Measurements from ENCODE around the gene SMIM28. TPM values are rescaled to one million over a fixed set of nuclear protein-coding genes. Genes with fewer than 3 reads are reported as not detected.

The SMIM28 gene
- total RNA-seq, 1 donor = not detected

DNA sequence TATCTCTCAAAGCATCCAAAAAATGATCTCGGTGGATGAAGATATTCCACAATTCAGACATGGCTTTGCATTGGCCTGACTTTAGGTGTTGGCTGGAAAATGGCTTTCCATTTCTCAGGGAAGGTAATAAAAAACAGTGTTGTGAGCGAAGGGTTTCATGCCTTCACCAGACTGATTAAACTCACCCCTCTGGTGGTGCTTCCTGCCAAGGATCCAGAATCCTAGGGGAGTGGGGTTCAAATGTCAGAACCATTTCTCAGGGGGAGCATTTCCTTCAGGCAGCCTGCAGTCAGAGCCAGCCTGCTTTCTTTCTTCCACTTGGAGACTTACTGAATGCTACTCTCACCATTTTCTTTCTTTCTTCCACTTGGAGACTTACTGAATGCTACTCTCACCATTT, 45.7 kb upstream of the SMIM28 start:
- H3K36me3 ChIP-seq (ENCODE audit: insufficient read depth, low read length) = no peaks in the 10 kb centered on the region
- no peak overlapping the region for H3K27ac ChIP-seq (ENCODE audit: low read depth, low read length)
- H3K4me3 ChIP-seq (ENCODE audit: insufficient read depth, low read length) = no peak overlapping the region
- H3K9me3 ChIP-seq (ENCODE audit: low read depth, low read length) = no peaks in the 10 kb centered on the region
- no peak overlapping the region for H3K4me2 ChIP-seq (ENCODE audit: insufficient read depth, low read length)
- H3K27me3 ChIP-seq (ENCODE audit: insufficient read depth, low read length) = no peaks in the 10 kb centered on the region
- no peaks in the 10 kb centered on the region for H3K79me2 ChIP-seq (ENCODE audit: insufficient read depth, low read length)
- TF ChIP-seq, protein P1, sequence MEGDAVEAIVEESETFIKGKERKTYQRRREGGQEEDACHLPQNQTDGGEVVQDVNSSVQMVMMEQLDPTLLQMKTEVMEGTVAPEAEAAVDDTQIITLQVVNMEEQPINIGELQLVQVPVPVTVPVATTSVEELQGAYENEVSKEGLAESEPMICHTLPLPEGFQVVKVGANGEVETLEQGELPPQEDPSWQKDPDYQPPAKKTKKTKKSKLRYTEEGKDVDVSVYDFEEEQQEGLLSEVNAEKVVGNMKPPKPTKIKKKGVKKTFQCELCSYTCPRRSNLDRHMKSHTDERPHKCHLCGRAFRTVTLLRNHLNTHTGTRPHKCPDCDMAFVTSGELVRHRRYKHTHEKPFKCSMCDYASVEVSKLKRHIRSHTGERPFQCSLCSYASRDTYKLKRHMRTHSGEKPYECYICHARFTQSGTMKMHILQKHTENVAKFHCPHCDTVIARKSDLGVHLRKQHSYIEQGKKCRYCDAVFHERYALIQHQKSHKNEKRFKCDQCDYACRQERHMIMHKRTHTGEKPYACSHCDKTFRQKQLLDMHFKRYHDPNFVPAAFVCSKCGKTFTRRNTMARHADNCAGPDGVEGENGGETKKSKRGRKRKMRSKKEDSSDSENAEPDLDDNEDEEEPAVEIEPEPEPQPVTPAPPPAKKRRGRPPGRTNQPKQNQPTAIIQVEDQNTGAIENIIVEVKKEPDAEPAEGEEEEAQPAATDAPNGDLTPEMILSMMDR (IDR thresholded peaks at IDR 0.05; ENCODE audit: extremely low read depth, low read depth, low read length) = no peak
- H2AFZ ChIP-seq (ENCODE audit: low read length) = no peak overlapping the region
- H3K4me1 ChIP-seq (ENCODE audit: insufficient read depth, low read length) = no peaks in the 10 kb centered on the region
- no peaks in the 10 kb centered on the region for H4K20me1 ChIP-seq (ENCODE audit: insufficient read depth, low read length)
- DNase-seq (ENCODE audit: insufficient read length, low spot score, missing footprints) = no peak

GRCh38 chr6:138334000-138334399, 43.7 kb upstream of the SMIM28 start:
- H3K4me3 ChIP-seq (ENCODE audit: insufficient read depth, low read length) = no peak overlapping the region
- no peak overlapping the region for H2AFZ ChIP-seq (ENCODE audit: low read length)
- no peak overlapping the region for H3K27ac ChIP-seq (ENCODE audit: low read depth, low read length)
- TF ChIP-seq, protein P1 (IDR thresholded peaks at IDR 0.05; ENCODE audit: extremely low read depth, low read depth, low read length) = no peak
- H3K27me3 ChIP-seq (ENCODE audit: insufficient read depth, low read length) = no peaks in the 10 kb centered on the region
- no peak for DNase-seq (ENCODE audit: insufficient read length, low spot score, missing footprints)
- H4K20me1 ChIP-seq (ENCODE audit: insufficient read depth, low read length) = no peaks in the 10 kb centered on the region
- no peak overlapping the region for H3K4me2 ChIP-seq (ENCODE audit: insufficient read depth, low read length)
- H3K79me2 ChIP-seq (ENCODE audit: insufficient read depth, low read length) = no peaks in the 10 kb centered on the region
- no peaks in the 10 kb centered on the region for H3K36me3 ChIP-seq (ENCODE audit: insufficient read depth, low read length)
- H3K9me3 ChIP-seq (ENCODE audit: low read depth, low read length) = no peaks in the 10 kb centered on the region
- no peaks in the 10 kb centered on the region for H3K4me1 ChIP-seq (ENCODE audit: insufficient read depth, low read length)

- Histone ChIP-seq H3K27me3 (ENCODE audit: insufficient read depth, low read length) (peaks cover 2% of the 10 kb centered on the region), H3K79me2 (ENCODE audit: insufficient read depth, low read length) (no peaks in the 10 kb centered on the region), H3K4me2 (ENCODE audit: insufficient read depth, low read length) (no peak overlapping the region), H2AFZ (ENCODE audit: low read length) (no peak overlapping the region), H4K20me1 (ENCODE audit: insufficient read depth, low read length) (no peaks in the 10 kb centered on the region), H3K36me3 (ENCODE audit: insufficient read depth, low read length) (no peaks in the 10 kb centered on the region), H3K4me3 (ENCODE audit: insufficient read depth, low read length) (no peak overlapping the region), H3K27ac (ENCODE audit: low read depth, low read length) (no peak overlapping the region), H3K9me3 (ENCODE audit: low read depth, low read length) (no peaks in the 10 kb centered on the region), H3K4me1 (ENCODE audit: insufficient read depth, low read length) (no peaks in the 10 kb centered on the region)
- TF ChIP-seq, protein P1 (IDR thresholded peaks at IDR 0.05; ENCODE audit: extremely low read depth, low read depth, low read length) = no peak
- no peak for DNase-seq (ENCODE audit: insufficient read length, low spot score, missing footprints)
Observed at GRCh38 chr6:138334963-138335362, 42.7 kb upstream of the SMIM28 start.

DNA sequence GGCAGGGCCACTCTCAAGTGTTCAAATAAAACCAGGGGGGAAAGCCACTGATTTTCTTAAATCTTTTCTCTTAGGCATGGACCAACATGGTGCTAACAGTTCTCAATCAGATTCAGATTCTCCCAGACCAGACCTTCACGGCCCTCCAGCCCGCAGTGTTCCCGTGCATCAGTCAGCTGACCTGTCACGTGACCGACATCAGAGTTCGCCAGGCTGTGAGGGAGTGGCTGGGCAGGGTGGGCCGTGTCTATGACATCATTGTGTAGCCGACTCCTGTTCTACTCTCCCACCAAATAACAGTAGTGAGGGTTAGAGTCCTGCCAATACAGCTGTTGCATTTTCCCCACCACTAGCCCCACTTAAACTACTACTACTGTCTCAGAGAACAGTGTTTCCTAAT, 41.5 kb upstream of the SMIM28 start:
- H3K79me2 ChIP-seq (ENCODE audit: insufficient read depth, low read length) = no peaks in the 10 kb centered on the region
- no peaks in the 10 kb centered on the region for H3K9me3 ChIP-seq (ENCODE audit: low read depth, low read length)
- no peak for DNase-seq (ENCODE audit: insufficient read length, low spot score, missing footprints)
- no peak overlapping the region for H2AFZ ChIP-seq (ENCODE audit: low read length)
- H3K36me3 ChIP-seq (ENCODE audit: insufficient read depth, low read length) = no peaks in the 10 kb centered on the region
- no peaks in the 10 kb centered on the region for H3K4me1 ChIP-seq (ENCODE audit: insufficient read depth, low read length)
- peaks cover 2% of the 10 kb centered on the region for H3K27me3 ChIP-seq (ENCODE audit: insufficient read depth, low read length)
- no peak overlapping the region for H3K4me3 ChIP-seq (ENCODE audit: insufficient read depth, low read length)
- H3K4me2 ChIP-seq (ENCODE audit: insufficient read depth, low read length) = no peak overlapping the region
- no peak overlapping the region for H3K27ac ChIP-seq (ENCODE audit: low read depth, low read length)
- TF ChIP-seq, protein P1 (IDR thresholded peaks at IDR 0.05; ENCODE audit: extremely low read depth, low read depth, low read length) = no peak
- H4K20me1 ChIP-seq (ENCODE audit: insufficient read depth, low read length) = no peaks in the 10 kb centered on the region
